GM12878 (cell line): ENCODE results near the gene SRA1.

Experiments used
- EP300 ChIP-seq, 2 experiments: fragments of 150-350 bp in 1 of 2; IDR thresholded peaks; 2 replicates each; pipeline ENCODE4 v1.6.1; 2011 to 2012; ENCODE audit warnings: low read depth in 2 of 2, low read length in 2 of 2, borderline replicate concordance in 1 of 2, improper control_type of control experiment in 1 of 2, inconsistent platforms in 1 of 2; ENCODE audit not compliant: control insufficient read depth in 1 of 2
- JUND ChIP-seq: IDR thresholded peaks from 2 replicates; pipeline ENCODE4 v1.6.1; 2012; ENCODE audit warnings: low read depth, mild to moderate bottlenecking, low read length, improper control_type of control experiment, moderate library complexity
- NRF1 ChIP-seq: conservative IDR thresholded peaks from 2 replicates; pipeline ENCODE4 v1.6.1; 2011; ENCODE audit warnings: mild to moderate bottlenecking, low read depth, low read length, improper control_type of control experiment
- SMAD1 ChIP-seq: fragments of 450-650 bp; IDR thresholded peaks from 2 replicates; pipeline ENCODE4 v1.6.1; 2018; ENCODE audit warnings: mild to moderate bottlenecking, low read depth; ENCODE audit not compliant: partially characterized antibody
- STAT1 ChIP-seq: fragments of 450-650 bp; conservative IDR thresholded peaks from 2 replicates; pipeline ENCODE4 v1.6.1; 2014; ENCODE audit warnings: antibody characterized with exemption, mild to moderate bottlenecking
- TCF12 ChIP-seq: IDR thresholded peaks from 2 replicates; pipeline ENCODE4 v1.6.1; 2011; ENCODE audit warnings: low read depth, mild to moderate bottlenecking, low read length
- TF ChIP-seq, protein P1 (sequence below), 3 experiments: IDR thresholded peaks in 2 of 3; conservative IDR thresholded peaks in 1 of 3; 2 replicates each; pipeline ENCODE4 v1.5.1; 2011; ENCODE audit warnings: low read depth in 3 of 3, low read length in 3 of 3, mild to moderate bottlenecking in 3 of 3, control low read depth in 2 of 3, moderate library complexity in 2 of 3, inconsistent platforms in 1 of 3, mixed read lengths in 1 of 3; ENCODE audit not compliant: control insufficient read depth in 2 of 3, insufficient read depth in 1 of 3; ENCODE audit errors: extremely low read depth in 1 of 3
- TF ChIP-seq, protein P2 (sequence below): fragments of 450-650 bp; formaldehyde crosslinking; IDR thresholded peaks from 2 replicates; pipeline ENCODE4 v1.4.0; 2020; ENCODE audit warnings: mild to moderate bottlenecking, moderate library complexity

DNA sequence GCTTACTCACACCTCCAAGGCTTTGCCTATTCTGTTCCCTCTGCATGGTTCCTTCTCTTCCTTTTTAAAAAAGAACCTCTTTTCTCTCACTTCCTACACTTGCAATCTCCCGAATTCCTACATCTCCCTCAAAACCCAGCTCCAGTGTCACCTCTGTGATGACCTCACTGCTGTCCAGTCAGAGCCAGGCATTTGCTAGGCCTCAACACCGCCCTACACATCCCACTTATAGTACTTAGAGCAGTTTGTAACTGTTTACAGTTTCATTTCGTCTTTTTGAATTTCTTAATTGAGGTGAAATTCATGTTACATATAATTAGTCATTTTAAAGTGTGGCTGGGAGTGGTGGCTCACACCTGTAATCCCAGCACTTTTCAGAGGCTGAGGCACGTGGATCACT is 44.9 kb upstream of the SRA1 start:
- TF ChIP-seq, protein P1, sequence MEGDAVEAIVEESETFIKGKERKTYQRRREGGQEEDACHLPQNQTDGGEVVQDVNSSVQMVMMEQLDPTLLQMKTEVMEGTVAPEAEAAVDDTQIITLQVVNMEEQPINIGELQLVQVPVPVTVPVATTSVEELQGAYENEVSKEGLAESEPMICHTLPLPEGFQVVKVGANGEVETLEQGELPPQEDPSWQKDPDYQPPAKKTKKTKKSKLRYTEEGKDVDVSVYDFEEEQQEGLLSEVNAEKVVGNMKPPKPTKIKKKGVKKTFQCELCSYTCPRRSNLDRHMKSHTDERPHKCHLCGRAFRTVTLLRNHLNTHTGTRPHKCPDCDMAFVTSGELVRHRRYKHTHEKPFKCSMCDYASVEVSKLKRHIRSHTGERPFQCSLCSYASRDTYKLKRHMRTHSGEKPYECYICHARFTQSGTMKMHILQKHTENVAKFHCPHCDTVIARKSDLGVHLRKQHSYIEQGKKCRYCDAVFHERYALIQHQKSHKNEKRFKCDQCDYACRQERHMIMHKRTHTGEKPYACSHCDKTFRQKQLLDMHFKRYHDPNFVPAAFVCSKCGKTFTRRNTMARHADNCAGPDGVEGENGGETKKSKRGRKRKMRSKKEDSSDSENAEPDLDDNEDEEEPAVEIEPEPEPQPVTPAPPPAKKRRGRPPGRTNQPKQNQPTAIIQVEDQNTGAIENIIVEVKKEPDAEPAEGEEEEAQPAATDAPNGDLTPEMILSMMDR (IDR thresholded peaks at IDR 0.05 in 2 of 3, conservative IDR thresholded peaks at IDR 0.05 in 1 of 3; ENCODE audit: control insufficient read depth in 2 of 3, extremely low read depth in 1 of 3, insufficient read depth in 1 of 3, low read depth in 3 of 3, low read length in 3 of 3) = no peak
- TF ChIP-seq STAT1 (no peak), NRF1 (no peak), EP300 (IDR thresholded peaks at IDR 0.05; ENCODE audit: borderline replicate concordance in 1 of 2, control insufficient read depth in 1 of 2, low read depth in 2 of 2, low read length in 2 of 2) (no peak), TCF12 (no peak), JUND (no peak), SMAD1 (no peak)
- TF ChIP-seq, protein P2, sequence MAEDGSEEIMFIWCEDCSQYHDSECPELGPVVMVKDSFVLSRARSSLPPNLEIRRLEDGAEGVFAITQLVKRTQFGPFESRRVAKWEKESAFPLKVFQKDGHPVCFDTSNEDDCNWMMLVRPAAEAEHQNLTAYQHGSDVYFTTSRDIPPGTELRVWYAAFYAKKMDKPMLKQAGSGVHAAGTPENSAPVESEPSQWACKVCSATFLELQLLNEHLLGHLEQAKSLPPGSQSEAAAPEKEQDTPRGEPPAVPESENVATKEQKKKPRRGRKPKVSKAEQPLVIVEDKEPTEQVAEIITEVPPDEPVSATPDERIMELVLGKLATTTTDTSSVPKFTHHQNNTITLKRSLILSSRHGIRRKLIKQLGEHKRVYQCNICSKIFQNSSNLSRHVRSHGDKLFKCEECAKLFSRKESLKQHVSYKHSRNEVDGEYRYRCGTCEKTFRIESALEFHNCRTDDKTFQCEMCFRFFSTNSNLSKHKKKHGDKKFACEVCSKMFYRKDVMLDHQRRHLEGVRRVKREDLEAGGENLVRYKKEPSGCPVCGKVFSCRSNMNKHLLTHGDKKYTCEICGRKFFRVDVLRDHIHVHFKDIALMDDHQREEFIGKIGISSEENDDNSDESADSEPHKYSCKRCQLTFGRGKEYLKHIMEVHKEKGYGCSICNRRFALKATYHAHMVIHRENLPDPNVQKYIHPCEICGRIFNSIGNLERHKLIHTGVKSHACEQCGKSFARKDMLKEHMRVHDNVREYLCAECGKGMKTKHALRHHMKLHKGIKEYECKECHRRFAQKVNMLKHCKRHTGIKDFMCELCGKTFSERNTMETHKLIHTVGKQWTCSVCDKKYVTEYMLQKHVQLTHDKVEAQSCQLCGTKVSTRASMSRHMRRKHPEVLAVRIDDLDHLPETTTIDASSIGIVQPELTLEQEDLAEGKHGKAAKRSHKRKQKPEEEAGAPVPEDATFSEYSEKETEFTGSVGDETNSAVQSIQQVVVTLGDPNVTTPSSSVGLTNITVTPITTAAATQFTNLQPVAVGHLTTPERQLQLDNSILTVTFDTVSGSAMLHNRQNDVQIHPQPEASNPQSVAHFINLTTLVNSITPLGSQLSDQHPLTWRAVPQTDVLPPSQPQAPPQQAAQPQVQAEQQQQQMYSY = no peak
